HPDE6-E6E7 (cell line): ENCODE measurements around the gene LONRF2.
"Not testable (repeated sequence)": the region's sequence is repeated elsewhere in the genome, so short reads cannot be mapped to it uniquely, and the experiment has no call there.

Experiments used
- DNase-seq: peaks from one replicate; pipeline ENCODE4 v3.0.0; 2011; ENCODE audit warnings: missing footprints; ENCODE audit errors: extremely low spot score

The LONRF2 gene

GRCh38 chr2:100254646-100255210 is 67.6 kb downstream of the LONRF2 start:
- no peak for DNase-seq

- no peak for DNase-seq
These were observed 68.5 kb downstream of the LONRF2 start for GRCh38 chr2:100253786-100254185.

- no peak for DNase-seq
These were observed 69.2 kb downstream of the LONRF2 start for GRCh38 chr2:100252811-100253698.

DNA sequence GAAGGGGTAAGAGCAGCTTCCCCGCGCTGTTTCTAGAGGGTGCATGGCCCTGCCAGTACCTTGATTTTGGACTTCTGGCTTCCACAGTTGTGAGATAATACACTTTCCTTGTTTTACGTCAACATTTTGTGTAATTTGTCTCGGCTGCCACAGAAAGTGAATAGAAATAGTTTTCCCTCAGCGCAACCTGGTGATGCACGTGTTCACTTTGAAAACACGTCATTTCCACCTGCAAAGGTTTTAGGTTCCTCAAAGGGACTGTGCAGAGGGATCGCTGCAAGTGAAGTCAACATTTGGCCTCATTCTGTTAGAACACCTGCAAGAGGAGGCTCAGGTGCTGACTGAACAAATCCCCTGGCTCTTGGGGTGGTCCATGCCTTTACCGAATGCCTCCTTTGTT is 71.7 kb downstream of the LONRF2 start:
- no peak for DNase-seq

- DNase-seq, result no peak
These were observed 73.3 kb downstream of the LONRF2 start for GRCh38 chr2:100248971-100249370.

GRCh38 chr2:100248556-100248955 is 73.7 kb downstream of the LONRF2 start:
- DNase-seq, result not testable (repeated sequence)

GRCh38 chr2:100248044-100248330 is 74.3 kb downstream of the LONRF2 start:
- DNase-seq, result no peak

- DNase-seq, result no peak
These were observed 74.9 kb downstream of the LONRF2 start for GRCh38 chr2:100247256-100248043.

GRCh38 chr2:100246163-100247145 is 75.8 kb downstream of the LONRF2 start:
- no peak for DNase-seq

GRCh38 chr2:100245681-100246080 is 76.6 kb downstream of the LONRF2 start:
- DNase-seq, result no peak

GRCh38 chr2:100244881-100245605 is 77.3 kb downstream of the LONRF2 start:
- DNase-seq, result no peak

- no peak for DNase-seq
These were observed 78.7 kb downstream of the LONRF2 start for GRCh38 chr2:100243631-100244030.

DNA sequence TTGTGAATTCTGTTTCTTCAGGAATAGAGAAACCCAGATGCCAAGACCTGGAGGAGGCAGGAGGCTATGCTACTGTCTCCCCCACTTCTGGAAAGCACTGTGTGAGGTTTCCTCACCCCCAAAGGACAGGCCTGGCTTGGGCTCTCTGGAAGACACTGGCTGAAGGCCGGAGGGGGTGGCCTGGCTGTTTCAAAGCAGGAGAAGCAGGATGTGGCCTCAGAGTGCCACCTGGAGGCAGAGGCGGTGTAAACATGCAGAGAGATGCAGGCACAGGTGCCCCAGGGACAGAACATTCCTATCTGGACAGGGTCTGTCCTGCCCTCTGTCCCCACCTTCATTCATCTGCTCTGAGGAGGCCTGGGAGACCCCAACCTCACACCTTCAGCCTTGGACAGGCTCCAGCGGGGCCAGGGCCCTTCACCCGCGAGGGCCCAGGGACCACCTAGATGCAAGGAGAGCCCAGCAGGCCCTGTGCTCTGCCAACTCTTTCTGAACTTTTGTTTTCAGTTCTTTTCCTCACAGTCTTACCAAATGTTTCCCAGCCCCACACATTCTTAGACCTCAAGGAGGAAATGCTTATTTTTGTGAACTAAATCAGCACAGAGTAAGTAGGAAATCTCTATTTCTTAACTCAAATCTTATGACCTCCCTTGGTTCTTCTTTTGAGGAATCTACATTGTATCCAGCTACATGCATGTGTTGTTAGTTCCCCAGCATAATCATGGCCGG is 79.2 kb downstream of the LONRF2 start:
- peak; percentile 67 for DNase-seq

GRCh38 chr2:100242476-100242875 is 79.8 kb downstream of the LONRF2 start:
- no peak for DNase-seq

- DNase-seq, result no peak
These were observed 81.1 kb downstream of the LONRF2 start for GRCh38 chr2:100241236-100241635.

- DNase-seq, result no peak
These were observed 81.9 kb downstream of the LONRF2 start for GRCh38 chr2:100240386-100240785.

DNA sequence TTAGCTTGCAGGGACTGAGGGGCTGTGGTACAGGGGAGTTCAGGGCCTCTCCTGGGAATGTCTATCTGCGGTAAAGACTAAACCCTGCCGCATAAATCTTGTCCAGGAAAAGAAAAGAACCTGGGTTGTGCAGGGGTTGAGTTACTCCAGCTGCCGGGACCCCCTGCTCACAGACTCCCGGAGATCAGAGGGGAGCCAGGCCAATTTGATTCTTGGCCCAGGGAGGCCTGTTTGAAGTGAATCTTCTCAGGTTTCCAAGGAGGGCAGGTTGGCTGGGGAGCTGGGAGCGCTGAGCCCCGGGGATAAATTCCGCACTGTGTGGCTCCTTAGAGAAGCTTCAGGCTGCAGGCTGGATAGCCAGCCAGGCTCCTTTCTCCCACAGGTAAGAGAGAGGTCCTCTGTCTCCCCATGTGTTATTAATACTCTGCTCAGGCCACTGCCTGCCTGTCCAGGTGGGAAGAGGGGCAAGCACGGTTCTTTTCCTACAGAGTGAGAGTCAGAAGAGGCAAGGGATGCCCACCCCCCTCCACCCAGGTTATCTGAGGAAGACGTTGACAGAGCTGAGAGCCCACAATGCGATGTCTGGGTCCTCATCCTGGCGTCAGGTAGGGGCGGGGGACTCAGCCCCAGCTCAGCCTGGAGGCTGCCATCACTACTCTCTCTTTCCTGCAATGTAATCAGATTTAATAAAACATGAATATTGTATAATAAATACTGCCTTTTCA is 82.7 kb downstream of the LONRF2 start:
- no peak for DNase-seq

DNA sequence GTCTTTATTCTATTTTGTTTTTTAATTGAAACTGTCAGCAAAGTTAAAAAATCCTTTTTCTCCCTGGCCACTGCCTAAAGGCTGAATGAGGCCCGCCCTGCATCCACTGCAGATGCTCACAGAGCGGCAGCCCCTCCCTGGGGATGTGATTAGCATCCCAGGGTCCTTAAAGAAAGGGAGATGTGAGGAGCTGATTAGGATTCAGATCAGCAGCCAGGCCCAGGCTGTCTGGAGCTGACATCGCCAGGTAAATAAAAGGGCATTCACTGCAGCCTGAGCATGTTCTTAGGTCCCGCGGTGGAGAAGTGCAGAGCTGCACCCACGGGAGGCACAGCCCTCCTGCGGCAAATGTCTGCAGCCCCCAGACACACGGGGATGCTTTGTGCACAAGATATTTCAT is 83.8 kb downstream of the LONRF2 start:
- no peak for DNase-seq

- DNase-seq, result no peak
These were observed 84.5 kb downstream of the LONRF2 start for GRCh38 chr2:100237770-100238169.

DNA sequence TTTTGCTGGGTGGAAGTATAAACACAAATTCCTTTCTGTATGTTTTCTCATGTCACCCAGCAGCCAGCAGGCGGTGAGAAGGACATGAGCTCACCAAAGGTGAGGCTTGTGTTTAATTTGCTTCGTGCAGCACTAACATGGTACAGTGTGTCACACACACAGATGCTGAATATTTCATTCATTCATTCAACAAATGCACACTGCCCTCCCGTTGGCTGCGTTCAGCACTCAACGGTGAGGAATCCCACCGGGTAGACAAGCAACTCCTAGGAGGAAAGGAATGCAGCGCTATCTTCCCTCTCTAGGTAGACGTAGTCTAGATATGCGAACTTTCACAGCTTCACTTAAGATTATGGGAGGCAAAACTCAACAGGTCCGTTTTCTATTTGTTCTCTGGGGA is 85.1 kb downstream of the LONRF2 start:
- DNase-seq, result no peak
